Activated CD4-positive, alpha-beta T cell treated with anti-CD3 and anti-CD28 coated beads, Interleukin-2, amount 50 U/mL, for 24 hours (primary cell): ENCODE data around the gene USP22.

ENCODE experiments used
- DNase-seq, 2 donors: peaks; one replicate each; pipeline ENCODE4 v3.0.0-alpha.2; 2020; ENCODE audit warnings: low read depth in 1 of 2, low spot score in 1 of 2

USP22 gene

DNA sequence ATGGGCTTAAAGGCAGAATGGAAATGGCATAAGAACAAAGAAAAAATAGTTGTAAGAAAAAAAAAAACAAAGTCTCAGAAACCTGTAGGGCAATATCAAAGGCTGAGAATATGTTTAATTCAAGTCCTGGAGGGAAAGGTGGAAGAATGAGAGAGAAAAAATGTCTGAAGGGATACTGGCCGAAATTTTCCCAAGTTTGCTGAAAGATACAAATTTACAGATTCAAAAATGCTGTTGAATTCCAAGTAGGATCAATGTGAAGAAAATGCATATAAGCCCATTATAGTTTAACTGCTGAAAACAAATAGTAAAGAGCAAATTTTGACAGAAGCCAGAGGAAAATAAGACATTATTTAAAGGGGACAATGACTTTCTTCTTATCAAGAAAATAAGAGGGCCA lies 6.6 kb upstream of the USP22 start:
- DNase-seq, result no peak

GRCh38 chr17:21046216-21046615 lies 3.4 kb upstream of the USP22 start:
- no peak for DNase-seq

- no peak for DNase-seq
Measured at GRCh38 chr17:21044971-21045370, 2.2 kb upstream of the USP22 start.

DNA sequence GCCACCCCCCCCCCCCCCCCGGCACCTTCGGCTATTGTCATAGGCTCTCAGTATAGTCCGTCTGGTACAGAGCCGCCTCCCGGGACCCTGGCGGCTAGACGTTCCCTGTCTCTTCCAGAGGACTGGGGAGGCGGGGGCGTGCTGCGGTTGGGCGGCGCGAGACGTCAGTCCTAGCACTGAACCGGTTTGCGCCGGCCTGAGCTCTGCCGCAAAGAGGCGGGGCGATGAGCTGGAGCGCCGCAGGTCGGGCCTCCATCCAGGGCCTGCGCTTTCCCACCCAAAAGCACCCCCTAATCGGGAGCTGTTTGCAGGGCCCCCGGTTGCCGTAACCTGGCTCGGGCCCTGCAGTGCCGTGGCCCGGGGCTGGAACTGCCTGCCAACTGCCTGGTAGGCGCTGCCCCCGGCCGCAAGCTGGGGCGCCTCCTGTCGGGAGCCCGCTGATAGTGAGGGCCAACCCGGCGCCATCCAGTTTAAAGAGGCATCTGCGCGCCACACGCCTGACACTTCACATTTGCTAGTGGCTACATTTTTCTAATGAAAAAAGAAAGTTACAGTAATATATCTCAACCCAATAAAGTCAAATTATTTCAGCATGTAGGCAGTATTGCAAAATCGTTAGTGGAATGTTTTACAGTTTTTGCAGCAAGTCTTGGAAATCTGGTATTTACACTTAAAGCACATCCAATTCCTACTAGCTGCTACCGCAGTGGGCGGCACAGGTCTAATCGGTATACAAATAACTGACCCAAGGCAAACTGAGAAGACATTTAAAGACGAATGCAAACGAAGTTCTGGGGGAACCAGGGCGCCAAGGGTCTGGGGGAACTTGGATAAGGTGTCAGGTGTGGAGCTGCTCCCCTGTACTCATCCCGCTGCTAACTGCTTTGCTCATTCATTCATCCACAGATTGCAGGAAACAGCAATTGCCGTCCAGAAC lies 753 bp upstream of the USP22 start:
- peak; percentile 87 to 96 for DNase-seq

DNA sequence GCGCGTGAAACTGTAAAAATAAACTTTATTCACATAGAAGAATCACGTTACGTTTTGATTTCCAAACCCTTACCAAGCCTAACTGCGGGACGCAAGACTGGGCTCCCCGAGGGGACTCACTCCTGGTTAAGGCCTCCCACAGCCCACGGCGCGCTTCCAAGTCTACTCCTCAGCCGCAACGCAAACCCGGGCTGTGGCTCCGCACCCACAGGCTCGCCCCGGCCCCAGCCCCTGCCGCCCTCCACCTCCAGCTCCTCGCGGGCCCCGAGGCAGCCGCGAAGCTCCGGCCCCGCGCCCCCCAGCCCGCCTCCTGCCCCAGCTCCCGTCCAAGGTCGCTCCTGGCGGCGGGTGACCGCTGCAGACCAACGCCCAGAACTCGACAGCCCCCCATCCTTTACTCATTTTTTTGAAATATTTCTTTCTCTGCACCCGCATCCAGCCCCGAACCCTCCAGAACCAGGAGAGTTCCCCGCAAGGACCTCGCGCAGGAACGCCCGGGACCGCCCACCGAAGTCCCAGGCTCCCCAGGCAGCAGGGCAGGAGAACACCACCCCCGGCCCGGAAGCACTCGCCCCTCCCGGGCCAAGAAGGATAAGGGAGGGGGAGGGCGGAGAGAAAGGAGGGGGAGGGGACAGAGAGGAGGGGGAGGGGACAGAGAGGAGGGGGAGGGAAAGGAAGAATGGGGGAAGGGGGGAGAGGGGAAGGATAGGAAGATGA lies 912 bp downstream of the USP22 start:
- DNase-seq, result peak; percentile 38 to 71

DNA sequence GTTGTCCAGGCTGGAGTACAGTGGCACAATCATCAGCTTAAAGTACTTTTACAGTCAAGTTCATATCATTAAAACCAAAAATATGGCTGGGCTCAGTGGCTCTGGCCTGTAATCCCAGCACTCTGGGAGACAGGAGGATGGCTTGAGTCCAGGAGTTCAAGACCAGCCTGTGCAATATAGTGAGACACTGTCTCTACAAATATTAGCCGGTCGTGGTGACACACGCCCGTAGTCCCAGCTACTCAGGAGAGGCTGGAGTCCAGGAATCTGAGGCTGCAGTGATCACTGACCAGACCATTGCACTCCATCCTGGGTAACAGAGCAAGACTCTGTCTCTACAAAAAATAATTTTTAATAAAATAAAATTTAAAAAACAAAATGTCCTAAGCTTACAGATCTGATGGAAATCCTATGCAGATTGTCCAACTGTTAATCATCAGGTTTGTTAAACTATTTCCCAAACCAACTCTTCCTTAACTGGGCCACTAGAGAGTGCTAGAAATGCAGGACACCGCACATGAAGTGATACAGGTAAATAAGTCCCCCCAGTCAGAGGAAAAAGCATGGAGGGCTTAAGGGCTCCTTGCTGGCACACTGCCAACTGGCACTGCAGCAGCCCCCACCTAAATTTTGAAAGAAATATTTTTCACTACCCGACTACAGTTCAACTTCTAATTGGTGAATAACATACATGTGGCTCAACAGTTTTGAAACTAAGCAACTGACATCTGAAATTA lies 2.8 kb downstream of the USP22 start:
- no peak for DNase-seq

DNA sequence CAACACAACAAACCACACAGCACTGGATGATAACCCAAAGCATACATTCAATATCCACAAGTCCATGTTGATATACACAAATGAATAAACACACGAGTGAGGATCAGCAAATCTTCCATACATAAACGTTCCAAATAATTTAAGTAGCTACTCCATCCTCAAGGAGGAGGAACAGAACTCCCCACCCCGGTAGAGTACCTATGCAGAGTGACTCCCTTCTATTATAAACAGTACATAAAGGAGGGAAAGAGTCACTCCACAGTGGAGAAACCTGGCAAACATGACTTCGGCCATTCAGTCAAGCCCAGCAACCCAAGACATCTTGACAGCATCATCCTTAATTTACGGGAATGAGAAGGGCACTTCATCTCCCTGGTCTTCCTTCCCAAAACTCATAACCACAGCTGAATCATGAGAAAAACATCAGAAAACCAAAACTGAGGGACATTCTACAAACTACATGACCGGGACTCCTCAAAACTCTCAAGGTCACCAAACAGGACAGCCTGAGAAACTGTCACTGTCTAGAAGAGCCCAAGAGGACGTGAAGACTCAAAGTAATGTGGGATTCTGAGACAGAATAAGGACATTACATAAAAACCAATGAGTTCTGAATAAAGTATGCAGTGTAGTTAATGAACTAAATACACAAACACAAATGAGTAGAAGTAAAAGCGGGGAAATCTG lies 5.6 kb downstream of the USP22 start:
- DNase-seq, result no peak

DNA sequence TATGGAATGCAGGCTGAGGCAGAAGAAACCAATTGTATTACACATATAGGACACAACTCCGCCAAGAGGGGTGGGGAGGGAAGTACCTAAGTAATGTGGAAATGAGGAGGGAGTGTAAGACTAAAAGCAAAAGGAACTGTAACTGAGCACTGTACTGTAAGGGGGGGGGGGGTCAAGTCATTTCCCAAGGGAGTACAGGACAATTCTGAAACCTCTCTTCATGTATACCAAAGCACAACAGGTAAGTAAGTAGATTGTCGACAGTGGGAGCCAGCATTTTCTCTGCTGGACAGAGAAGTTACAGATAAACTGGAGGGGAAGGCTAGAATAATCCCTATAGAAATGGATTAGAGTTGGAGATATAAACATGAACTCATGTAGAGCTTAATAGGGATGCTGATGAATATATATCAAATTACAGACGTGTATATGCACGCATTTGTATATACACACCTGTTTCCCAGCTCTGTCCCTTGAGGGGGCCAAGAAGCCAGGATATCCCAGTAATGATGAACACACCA lies 6.4 kb downstream of the USP22 start:
- no peak for DNase-seq

DNA sequence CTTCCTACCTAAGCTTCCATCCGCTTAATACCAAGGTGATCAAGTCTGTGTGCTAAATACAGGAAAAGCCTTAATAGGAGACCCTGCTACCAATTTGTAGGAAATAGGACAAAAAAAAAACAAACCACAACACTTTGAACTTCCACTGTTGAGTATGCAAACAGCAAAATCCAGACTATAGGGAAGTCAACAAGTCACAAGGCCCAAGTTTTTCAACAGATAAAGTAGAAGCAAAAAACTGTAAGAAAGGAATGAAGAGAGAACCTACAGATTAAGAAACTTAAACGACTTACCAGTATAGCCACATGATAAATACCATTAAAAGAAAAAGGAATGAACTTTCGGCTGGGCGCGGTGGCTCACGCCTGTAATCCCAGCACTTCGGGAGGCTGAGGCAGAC lies 7.4 kb downstream of the USP22 start:
- no peak for DNase-seq

GRCh38 chr17:21034340-21035235 lies 8.2 kb downstream of the USP22 start:
- no peak for DNase-seq

DNA sequence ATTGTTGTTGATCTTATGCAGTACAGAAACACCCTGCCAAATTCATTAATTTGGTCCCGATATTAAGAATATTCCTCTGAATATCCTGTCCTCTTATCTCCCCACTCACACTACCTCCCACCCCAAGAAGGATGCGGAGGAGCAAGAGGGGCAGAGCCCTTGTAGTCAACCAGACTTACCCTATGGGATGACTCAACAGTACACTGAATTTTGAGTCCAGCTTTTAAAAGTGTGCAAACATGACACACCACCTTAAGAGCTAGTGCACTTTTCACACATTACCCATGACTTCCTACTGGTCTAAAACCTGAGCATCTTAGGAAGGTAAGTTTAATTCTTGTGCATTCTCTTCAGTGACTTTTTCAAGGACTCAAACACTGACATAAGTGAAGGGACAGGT lies 9.5 kb downstream of the USP22 start:
- DNase-seq, result no peak

DNA sequence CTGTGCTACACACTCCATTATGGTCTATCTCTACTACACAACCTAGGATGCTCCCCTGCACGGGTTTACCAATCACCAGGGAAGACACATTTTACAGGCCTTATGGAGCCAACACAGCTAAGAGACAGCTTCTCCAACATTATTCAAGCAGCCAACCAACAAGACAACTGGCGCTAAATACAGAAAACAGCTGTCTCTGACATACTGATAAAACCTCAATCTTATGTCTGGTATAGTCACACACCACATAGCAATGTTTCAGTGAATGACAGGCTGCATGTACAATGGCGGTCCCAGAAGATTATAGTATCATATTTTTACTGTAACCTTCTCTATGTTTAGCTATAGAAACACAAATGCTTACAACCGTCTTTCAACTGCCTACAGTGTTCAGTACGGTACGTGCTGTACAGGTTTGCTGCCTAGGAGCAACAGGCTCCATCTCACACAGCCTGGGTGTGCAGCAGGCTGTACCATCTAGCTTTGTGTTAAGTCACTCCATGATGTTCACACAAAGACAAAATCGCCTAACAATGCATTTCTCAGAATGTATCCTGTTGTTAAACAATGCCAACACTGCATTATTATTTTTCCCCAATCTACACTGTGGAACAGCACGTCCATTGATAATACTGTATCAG lies 10.9 kb downstream of the USP22 start:
- no peak for DNase-seq

- DNase-seq, result no peak
Measured at GRCh38 chr17:21030375-21030774, 12.4 kb downstream of the USP22 start.

DNA sequence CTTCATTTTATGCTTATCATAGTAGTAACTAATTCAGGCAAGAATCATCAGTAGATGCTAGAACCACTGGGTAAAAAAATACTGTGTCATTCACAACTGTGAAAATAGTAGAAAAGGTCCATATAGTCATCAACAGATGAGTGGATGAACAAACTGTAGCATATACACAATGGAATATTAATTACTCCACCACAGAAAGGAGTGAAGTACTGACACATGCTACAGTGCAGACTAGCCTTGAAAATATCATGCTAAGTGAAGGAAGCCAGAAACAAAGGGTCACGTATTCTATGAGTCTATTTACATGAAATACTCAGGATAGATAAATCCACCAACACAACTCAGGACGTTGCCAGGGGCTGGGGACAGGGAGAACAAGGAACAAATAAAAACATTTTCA lies 13.3 kb downstream of the USP22 start:
- no peak for DNase-seq

GRCh38 chr17:21029036-21029435 lies 13.8 kb downstream of the USP22 start:
- no peak for DNase-seq

DNA sequence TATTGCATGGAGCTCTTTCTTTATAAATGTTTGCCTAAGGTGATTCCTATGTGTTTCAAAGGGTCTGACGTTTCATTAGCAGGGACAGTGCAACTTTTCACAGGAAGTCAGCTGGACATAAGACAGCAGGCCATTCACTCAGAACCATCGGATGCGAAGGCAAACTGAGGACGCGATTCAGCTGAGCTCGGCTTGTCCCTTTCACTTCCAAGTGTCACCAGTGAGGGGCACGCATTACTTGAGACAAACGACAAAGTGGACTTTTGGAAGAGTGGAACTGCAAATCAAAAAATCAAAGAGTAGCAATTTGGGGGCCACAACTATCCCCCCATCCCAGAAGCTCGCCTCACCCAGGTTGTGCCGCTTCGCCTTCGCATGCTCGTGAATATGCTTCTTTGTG lies 14.6 kb downstream of the USP22 start:
- no peak for DNase-seq

- no peak for DNase-seq
Measured at GRCh38 chr17:21027031-21027430, 15.8 kb downstream of the USP22 start.

DNA sequence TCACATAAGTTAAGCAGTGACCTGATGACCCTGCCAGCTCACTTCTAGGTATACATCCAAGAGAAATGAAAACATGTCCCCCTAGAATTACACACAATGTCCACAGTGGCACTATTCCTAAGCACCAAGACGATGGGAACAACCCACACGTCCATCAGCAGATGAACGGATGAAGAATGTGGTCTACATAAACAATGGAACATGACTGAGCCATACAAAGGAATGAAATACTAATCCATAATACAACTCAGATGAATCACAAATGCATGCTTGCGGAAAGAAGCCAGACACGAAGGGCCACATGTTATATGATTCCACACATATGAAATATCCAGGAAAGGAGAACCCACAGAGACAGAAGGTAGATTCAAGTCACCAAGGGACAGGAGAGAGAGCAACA lies 17.4 kb downstream of the USP22 start:
- DNase-seq, result no peak

DNA sequence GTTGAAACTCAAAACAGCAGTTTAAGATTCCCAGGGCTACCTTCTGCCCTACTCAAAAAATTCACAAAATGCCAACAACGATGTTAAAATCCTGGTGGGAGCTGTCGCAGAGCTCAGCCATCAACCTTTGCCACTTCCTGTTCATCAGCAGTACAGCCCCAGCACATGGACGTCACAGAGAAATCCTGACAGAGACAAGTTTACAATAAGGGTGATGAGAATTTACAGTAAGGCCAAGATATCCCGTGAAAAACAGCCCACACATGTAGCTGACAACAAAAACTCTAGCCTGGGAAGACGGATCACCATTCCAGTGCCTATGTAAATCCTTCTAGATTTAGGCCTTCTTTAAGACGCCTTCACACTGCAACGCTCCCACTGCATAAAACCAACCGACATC lies 18.8 kb downstream of the USP22 start:
- DNase-seq, result no peak
